ENCODE data around the gene KHDRBS1. TPM values are rescaled to one million over a fixed set of nuclear protein-coding genes. Genes with fewer than 3 reads are reported as not detected.
"Not testable (repeated sequence)": the region's sequence is repeated elsewhere in the genome, so short reads cannot be mapped to it uniquely, and the experiment has no call there.

Gene KHDRBS1
- total RNA-seq, 1 donor from 2014 or later = 59.0 TPM

DNA sequence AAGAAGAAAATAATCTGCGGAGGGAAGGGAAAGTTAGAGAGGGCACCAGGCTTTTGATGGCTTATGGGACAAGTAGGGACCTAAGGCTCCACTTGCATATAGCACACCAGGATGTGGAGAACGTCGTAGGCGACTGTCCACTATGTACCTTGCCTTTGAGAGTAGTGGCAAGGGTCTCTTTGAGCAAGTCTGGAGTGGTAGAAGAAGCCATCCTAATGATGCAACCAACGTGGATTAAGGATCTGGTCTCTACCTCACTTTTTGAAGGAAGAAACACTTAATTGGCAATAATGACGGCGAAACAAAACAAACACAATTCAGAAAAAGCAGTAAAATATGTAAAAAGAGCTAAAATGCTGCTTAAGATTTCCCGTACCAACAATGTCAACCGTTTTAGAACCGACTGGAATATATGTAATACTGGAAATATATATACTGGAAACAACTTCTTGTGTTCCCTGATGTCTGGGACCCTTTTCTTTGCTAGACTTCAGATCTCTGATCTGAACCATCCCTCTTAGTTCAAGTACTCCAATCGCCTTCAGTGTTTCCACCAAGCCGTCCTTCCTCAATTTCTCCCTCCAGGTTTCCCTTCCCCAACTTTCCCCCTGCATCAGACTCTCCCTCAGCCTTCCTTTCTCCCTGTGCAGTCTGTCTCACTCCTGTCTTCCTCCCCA, 821 bp upstream of the KHDRBS1 start:
- peak; percentile 13 for DNase-seq (ENCODE audit: low spot score)

DNA sequence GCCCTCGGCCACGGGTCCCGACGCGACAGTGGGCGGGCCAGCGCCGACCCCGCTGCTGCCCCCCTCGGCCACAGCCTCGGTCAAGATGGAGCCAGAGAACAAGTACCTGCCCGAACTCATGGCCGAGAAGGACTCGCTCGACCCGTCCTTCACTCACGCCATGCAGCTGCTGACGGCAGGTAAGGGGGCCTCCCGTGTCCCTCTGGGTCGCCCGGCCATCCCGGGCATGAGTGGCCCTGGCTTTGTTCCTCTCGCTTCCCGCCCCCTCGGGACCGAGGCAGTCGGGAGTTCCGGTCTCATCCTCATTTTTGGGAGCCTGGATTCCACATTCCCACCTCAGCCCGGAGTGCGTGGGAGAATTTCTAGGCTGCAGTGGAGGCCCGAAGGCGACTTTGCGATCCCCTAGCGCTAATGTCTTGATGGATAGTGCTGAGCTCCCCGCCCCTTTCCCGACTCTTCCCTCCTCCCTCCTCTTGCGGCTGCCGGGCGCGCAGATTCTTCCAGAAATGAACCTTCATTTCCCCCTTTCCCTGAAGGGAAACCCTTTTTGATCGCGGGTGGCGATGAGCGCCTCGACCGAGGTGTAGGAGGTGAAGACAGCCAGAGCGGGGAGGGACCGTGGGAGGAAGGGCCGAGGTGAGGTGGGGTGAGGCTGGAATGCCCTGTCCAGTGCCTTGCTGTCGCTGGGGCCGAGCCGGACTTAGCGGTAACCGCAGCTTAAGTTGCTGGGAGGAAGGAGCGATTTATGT, 705 bp downstream of the KHDRBS1 start:
- peak; percentile 78 for DNase-seq (ENCODE audit: low spot score)

DNA sequence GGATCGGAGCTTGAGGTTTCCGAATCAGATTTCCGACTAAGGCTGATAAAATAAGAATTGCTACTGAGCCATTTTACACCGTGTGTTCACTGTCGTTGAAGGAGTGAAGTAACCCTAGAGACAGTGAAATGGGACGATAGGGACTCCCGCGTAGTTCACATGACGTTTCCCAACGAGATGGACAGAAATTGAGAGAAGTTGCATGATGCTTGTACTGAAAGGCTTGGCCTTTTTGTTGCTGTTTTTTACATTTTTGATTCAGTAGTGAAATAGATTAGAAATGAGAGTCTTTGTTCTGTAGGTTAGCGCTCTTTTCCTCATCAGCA, 1.2 kb downstream of the KHDRBS1 start:
- DNase-seq (ENCODE audit: low spot score) = no peak

DNA sequence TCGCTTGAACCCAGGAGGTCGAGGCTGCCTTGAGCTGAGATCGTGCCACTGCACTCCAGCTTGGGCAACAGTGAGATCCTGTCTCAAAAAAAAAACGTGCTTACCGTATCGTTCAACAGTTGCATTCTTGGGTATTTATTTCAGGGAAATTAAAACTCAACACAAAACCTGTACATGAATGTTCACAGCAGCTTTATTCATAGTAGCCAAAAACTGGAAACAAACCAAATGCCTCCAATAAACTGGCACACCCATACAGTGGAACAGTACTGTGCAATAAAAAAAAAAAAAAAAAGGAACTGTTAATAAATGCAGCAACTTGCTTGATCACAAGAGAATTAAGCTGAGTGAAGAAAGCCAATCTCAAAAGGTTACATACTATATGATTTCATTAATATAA, 6.7 kb downstream of the KHDRBS1 start:
- DNase-seq (ENCODE audit: low spot score) = no peak

DNA sequence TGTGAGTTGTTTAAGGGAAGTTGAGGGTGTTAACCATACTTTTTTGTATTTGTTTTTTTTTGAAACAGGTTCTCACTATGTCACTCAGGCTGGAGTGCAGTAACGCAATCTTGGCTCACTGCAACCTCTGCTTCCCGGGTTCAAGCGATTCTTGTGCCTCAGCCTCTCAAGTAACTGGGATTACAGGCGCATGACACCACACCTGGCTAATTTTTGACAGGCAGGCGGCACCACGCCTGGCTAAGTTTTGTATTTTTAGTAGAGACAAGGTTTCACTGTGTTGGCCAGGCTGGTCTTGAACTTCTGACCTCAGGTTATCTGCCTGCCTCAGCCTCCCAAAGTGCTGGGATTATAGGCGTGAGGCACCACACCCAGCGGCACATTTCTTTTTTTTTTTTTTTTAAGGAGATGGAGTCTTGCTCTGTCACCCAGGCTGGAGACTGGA, 7.9 kb downstream of the KHDRBS1 start:
- DNase-seq (ENCODE audit: low spot score) = not testable (repeated sequence)

DNA sequence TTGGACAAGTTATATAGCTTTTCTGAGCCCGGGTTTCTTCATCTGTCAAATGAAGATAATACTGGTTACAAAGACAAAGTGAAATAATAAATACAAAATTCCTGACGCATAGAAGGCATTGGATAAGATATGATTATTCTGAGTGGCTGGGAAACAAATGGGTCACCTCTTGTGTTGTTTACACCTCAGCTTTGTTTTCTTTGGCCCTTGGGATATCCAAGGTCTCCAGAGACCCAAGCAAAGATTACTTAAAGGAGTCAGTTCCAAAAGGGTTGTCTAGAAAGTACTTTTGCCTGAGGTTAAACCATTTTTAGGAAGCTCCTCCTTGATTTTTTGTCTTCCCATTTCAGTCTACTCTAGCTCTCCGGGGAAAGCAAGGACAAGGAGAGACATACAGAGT, 9.7 kb downstream of the KHDRBS1 start:
- DNase-seq (ENCODE audit: low spot score) = no peak

DNA sequence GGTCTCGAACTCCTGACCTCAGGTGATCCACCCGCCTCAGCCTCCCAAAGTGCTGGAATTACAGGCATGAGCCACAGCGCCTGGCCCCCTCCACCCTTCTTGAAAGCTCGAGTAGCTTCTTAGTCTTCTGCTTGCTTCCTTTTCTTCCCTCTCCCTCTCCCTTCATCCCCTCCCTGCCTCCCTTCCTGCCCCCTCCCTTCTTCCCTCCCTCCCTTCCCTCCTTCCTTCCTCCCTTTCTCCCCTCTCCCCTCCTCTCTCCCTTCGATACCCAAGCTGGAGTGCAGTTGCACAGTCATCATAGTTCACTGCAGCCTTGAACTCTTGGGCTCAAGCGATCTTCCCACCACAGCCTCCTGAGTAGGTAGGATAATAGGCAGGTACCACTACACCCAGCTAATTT, 11.8 kb downstream of the KHDRBS1 start:
- no peak for DNase-seq (ENCODE audit: low spot score)

DNA sequence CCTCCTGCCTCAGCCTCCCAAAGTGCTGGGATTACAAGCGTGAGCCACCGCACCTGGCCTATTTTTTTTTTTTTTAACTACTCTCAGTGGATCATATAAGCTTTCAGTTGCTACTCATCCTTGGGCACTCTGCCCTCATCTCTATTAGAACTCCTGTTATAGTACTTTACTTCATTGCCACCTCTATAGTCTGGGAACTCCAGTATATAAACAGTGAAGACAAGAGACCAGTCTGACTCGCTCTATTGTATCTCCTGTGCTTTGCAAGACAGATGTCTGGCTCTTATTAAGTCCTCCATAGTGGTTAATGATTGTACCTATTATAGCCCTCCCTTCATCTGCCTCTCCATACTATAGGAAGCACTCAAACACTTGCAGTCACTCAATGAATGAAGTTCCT, 15.1 kb downstream of the KHDRBS1 start:
- DNase-seq (ENCODE audit: low spot score) = no peak

DNA sequence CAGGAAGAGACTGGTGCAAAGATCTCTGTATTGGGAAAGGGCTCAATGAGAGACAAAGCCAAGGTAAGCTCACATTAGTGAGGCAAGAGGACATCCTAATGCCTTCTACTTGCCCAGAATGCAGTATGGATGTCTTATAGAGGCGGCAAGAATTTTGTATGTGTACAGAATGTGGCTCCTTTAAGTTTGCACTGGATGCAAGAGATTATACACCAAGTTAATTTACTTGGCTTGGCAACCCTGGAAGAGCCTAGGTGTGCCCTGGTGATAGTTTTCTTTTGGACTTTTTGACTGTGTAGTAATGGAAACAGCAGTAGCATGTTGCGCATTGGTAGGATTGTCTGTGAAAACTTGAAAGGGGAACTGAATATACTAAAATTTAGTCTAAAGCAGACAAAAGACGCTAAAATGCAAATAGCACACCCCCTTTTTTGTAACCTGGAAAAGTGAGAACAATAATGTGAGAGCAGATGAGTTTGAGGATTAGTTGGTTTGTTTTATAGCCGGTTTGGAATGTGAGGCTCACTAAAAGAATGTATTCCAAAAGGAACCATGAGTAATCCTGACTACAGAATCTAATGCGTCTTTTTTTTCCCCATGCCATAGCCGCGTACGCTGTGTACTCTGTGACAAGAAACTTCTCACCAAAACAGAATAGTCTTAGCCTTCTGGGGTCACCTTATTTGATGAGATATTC, 18.1 kb downstream of the KHDRBS1 start:
- DNase-seq (ENCODE audit: low spot score) = peak; percentile 57

DNA sequence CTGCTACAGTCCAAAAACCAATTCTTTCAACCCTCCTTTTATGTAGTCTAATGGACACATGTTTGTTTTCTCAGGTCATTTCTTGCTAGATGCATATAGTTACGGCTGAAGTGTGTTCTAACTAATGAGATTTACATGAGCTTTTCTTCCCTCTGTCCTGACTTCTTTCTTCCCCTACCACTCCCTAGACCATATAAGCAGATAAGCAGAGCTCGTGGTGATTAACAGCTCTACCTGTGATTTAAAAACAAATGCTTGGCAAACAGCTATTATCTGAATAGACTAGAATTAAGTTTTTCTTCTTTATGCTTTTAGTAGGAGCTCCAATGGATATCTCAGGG, 18.6 kb downstream of the KHDRBS1 start:
- no peak for DNase-seq (ENCODE audit: low spot score)

DNA sequence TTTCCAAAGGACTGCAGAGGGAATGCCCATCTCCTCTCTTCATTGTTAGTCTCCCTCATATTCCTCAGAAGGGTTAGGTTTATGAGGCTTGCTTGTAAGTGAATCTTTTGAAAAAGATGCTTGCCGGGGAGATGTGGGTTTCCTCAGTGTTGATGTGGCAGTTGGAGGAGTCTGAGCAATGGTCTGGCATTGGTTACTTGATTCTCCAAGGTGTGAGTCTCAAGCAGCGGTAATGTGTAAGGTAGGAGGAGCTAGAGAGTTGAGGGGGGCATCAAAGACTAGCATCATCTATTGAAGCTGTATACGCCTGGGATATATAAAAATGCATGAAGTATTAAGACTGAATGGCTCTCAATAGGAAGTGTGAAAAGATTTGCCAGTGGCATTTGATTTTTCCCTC, 21.5 kb downstream of the KHDRBS1 start:
- no peak for DNase-seq (ENCODE audit: low spot score)

DNA sequence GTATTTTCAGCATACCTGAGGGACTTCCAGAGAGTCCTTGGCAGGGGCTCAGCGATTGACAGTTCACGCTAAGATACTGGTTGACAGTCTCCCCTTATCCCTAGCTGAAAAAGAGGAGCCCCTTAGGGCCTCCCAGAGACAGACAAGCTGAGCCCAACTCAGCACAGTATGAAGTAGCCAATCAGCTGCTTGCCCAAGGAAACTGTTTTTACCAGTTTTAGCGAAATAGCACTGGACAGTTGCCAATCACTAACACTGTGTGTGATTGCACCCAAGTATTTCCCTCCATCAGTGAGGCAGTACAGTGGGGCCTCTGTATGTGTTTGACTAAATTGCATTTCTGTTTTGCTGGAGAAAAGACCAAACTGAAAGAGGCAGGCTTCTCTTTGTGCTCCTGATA, 27.0 kb downstream of the KHDRBS1 start:
- no peak for DNase-seq (ENCODE audit: low spot score)

DNA sequence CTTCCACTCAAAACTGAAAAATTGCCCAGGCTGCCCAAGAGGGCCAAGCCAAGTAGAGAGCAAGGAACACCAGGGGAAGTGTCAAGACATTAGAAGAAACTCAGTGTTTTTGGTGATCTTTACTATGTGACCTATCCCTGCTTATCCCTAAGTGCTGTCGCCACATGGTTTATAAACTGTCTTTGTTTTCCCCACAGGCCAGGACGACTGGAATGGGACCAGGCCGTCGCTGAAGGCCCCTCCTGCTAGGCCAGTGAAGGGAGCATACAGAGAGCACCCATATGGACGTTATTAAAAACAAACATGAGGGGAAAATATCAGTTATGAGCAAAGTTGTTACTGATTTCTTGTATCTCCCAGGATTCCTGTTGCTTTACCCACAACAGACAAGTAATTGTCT, 28.7 kb downstream of the KHDRBS1 start:
- DNase-seq (ENCODE audit: low spot score) = no peak

DNA sequence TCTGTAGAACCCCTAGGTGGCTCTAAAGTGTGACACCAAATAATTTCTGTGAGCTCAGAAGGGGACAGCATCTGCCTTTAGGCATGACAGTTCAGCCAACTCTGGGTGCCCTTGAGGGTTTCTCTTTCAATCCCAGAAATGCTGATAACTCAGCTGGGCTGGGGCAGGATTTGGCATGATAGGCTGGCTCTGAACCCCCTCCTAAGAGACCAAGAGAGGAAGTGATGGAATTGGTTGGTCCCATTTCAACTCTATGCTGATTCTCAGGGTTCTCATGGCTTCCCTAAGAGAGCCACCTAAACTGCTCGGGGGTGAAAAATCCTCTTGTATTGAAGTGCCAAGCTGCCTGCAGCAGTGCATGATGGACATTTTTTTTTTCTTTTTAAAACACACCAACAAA, 30.6 kb downstream of the KHDRBS1 start:
- DNase-seq (ENCODE audit: low spot score) = no peak

DNA sequence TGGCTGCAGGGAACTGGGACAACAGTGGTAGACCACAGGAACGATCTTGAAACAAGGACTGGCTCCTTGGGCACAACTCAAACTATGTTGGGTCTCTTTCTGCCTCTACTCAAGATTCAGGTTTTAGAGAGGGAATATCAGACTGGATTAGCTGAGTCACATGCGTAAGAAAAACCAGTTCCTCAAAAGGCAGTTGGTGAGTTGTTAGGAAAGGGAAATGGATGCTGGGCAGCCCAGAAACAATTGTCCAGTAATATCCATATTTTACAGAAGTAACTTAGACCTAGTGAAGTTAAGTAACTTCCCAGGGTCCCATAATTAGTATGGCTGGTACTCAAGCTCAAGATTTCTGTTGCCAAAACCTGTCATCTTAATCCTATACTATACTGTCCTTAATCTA, 32.1 kb downstream of the KHDRBS1 start:
- no peak for DNase-seq (ENCODE audit: low spot score)

DNA sequence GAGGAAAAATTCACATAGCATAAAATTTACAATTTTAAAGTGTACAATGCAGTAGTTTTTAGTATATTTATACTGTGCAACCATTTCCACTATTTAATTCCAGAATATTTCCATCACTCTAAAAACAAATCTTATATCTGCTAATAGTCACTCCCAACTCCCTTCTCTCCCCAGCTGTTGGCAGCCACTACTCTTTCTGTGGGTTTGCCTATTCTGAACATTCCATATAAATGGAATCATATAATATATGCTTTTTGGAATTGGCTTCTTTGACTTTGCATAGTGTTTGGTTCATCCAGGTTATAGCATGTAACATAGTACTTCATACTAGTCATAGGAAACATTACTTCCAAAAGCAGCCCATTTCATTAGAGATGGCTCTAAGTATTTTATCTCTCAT, 34.0 kb downstream of the KHDRBS1 start:
- peak; percentile 54 for DNase-seq (ENCODE audit: low spot score)

DNA sequence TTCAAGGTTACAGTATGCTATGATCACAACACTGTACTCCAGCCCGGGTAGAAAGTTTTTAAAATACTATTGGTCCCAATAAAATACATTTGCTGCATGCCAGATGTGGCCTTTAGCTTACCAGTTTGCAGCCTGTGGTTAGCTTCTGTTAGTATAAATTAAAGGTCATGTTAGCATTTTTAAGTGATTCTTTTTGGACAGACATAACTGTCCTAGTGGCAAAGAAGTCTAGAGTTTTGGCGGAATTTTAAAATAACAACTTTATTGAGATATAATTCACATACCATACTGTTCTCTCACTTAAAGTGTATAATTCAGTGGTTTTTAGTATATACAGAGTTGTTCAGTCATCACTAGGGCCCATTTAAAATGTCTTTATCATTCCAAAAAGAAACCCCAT, 34.8 kb downstream of the KHDRBS1 start:
- no peak for DNase-seq (ENCODE audit: low spot score)

DNA sequence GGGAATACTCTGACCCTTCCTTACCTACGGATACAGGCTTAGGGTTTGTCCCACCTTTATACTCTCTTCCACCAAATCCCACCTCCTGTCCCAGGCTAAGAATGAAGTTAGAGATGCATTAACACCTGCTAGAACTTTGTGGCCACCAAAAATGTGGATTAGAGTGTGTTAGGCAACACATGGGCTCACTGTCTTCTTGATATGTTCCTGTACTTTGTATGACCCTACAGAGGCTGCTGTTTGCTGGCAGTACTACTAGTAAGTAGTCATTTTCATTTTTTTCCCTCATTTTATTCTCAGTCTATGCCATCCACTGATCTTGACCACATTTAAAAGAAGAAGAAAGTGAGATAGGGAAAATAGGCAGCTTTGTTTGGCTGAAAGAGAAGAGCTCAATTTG, 38.0 kb downstream of the KHDRBS1 start:
- no peak for DNase-seq (ENCODE audit: low spot score)

DNA sequence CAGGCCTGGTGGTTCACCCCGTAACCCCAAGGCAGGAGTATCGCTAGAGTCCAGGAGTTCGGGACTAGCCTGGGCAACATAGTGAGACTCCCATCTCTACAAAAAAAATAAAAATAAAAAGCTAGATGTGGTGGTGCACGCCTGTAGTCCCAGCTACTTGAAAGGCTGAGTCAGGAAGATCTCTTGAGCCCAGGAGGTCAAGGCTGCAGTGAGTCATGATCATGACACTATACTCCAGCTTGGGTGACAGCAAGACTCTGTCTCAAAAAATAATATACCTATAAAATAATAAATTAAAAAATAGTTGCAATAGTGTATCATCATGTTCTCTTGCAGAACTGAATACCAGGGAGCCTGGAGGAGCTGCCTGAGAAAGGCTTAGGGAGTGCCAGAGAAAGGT, 39.2 kb downstream of the KHDRBS1 start:
- DNase-seq (ENCODE audit: low spot score) = no peak

DNA sequence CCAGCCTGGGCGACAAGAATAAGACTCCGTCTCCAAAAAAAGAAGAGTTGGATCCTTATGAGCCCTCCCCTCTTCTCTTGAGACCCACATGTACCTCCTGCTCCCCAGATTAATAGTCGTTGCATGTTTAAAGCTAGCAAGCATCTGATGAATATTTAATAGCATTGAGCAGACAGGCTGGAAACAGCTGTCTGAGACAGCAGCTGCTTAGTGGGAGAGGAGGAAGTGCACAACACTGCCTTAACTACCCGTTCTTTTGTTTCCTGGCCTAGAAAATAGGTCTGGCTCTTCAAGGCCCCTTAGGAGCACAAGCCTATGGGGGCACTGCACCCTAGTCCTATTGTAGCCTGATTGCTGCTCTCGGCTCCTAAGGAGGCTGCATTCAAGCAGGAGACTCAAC, 41.7 kb downstream of the KHDRBS1 start:
- DNase-seq (ENCODE audit: low spot score) = no peak

DNA sequence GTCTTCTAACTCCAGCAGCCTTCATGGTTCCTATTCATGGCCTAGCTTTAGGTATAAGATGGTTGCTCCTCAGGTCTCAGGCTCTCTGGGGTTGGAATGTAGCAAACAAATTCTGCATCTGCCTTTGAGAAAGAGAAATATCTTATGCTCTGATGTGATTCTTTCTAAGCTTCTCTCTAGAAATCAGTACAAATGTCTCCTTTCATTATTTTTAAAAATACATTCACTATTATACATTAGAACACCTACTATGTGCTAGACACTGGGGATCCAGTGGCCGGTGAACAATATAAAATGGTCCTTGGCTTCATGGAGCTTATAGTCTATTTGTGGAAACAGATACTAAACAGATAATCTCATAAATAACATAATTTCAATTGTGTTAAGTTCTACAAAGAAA, 42.9 kb downstream of the KHDRBS1 start:
- DNase-seq (ENCODE audit: low spot score) = no peak

DNA sequence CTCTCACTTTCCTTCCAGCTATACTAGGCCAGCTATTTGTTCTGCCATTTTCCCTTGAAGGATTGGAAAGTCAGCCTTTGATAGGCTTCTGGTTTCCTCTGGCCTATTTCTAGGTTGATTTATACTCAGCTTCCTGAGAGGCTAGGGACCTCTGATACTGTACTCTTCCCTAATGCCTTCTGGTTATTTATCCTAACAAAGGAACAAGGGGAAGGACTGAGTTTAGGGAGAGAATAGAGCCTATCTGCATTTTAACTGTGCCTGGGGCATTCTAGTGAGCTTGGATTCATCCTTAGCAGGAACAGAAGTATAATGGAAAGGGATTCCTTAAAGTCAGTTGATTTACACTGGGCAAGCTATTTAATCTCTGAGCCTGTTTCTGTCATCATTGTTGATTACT, 47.2 kb downstream of the KHDRBS1 start:
- DNase-seq (ENCODE audit: low spot score) = no peak

DNA sequence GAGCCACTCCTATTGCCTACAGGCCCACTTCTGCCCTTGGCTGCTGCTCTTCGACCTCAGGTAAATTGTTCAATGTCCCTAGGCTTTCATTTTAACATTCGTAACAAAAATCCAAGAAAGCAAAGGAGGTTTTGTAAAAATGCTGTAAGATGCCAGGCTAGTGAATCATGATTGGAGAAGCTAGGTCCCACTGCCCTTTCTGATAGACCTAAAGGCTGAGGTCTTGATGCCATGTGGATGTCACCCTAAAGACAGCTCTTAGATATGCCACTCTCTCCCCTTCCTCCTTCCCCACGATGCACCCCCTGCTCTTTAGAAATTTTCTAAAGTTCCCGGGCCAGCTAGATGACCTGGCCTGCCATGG, 49.2 kb downstream of the KHDRBS1 start:
- no peak for DNase-seq (ENCODE audit: low spot score)
